GM10847 (cell line): ENCODE results near the gene FIBP.

Experiments
- POLR2A ChIP-seq: IDR thresholded peaks from 2 replicates; pipeline ENCODE4 v1.6.1; 2011; ENCODE audit not compliant: insufficient read length; ENCODE audit errors: extremely low read depth

Gene FIBP

DNA sequence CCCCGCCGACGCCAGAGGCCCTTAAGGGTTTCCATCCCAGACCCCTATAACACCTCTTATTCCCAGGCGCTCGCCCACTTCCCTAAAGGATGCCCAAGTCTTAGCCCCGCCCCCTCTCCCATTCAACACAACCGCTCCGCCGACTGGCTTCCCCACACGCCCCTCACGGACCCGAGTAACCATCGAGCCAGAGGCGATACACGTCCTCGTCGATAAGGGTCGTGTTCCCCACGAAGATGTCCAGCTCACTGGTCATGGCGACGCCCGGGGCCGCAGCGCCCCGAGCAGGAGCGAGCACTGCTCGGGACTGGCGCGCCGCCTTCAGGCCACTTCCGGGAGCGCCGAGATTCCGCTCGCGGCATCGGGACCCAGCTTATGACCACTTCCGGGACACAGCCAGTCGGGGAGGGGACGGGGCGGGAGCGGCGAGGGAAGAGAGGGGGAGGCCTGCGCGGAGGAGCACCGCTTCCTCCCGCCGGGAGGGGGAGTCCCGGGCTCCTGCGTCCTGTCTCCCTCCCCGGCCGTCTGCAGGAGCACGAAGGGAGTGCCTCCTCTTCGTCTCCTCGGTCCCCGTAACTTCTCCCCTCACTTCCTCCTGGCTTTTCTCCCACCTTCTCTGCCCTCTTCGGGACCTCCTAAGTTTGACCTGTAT lies at the start of gene FIBP:
Gene FIBP, minus strand, starts transcription at position 309 of the 652 bp plus-strand sequence. Its CDS starts 53 bp downstream, at position 256.
- TF ChIP-seq POLR2A = peak; percentile 90

DNA sequence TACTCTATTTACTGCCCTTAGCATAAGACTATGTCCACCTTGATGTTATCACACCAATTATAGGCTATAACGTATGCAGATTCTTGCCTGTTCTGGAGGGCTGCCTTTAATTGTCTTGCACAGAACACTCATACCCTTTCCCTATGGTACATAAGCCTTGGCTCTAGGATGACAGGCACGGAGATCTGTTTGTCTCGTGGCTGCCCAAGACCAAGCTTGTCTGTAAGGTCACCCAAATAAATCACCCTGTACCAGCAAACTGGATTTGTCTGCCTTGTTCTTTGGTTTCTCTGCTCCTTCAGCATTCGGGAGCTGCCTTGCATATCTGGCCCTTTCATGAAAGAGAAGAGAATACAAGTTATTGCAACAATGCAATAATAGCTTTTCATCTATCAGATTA lies 49.5 kb upstream of the FIBP start:
- no peak for TF ChIP-seq POLR2A

DNA sequence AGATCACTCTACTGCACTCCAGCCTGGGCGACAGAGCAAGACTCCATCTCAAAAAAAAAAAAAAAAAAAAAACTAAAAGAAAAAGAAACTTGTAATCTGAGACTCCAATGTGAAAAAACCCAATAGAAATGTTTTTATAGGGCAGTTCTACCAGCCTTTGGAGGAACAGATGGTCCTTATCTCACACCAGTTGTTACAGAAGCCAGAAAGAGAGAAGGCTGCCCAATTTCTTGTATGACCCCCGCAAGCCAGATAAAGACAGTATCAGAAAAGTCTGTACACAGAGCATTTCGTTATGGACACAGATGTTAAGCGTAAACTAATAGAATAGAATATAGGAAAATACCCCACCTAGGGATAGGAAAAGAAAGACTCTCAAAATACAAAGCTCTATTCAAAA lies 45.7 kb upstream of the FIBP start:
- TF ChIP-seq POLR2A = no peak

DNA sequence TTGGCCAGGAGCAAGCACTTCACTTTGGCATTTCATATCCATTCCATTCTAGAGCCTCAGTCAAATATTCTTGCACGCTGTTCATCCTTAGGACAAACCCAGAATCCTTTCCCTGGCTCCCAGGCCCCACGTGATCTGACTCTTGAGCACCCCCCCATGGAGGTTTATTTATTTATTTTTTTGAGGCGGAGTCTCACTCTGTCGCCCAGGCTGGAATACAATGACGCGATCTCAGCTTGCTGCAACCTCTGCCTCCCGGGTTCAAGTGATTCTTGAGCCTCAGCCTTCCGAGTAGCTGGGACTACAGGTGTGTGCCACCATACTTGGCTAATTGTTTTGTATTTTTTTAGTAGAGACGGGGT lies 44.3 kb upstream of the FIBP start:
- no peak for TF ChIP-seq POLR2A

DNA sequence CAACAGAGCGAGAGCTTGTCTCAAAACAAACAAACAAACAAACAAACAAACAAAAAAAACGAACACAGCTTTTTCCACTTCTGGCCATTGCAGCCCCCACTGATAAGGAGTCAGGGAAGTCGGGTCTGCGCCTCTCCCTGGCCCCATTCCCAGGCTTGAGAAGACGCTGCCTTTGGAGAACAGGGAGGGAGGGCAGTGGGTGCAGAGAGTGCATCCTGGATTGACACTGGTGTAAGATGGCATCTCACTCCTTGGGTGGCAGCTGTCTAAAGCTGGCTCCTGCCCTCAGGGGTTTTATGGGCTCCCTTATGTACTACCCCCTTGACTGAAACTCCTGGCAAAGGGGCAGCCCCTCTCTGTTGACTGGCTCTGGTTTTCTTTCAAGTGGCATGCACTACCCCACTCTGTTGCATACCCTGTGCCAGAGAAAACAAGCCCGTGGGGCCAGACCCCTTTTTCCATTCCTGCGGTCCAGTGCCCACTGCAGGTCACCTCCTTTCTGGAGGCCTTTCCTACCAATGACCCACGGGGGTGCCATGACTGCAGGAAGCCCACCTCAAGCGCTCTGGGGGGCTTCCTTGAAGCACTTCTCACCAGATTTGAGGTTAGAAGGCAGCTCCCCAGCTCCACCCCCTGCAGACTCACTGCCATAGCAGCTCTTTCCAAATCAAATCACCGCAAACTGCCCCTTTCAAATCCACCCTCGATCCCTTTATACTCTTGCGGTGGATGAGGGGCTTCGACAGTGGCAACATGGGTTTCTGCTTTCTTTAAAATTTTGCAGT lies 43.7 kb upstream of the FIBP start:
- no peak for TF ChIP-seq POLR2A

DNA sequence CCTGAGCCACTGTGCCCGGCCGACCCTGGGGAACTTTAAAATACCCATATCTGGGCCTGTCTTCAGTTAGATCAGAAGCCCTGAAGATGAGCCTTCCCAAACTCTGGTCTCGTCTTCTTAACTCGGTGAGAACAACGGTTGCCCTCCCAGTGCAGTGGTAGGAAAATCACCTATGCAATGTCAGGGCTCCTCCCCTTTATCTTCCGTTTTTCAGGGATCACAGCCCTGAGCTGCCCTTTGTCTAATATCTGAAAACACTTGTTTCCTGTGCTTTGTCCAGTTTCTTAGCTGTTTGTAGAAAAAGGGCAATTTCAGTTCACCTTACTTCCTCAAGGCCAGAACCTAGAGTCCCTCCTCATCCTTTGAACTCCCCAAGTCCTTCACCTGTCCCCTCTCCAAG lies 40.4 kb upstream of the FIBP start:
- no peak for TF ChIP-seq POLR2A

DNA sequence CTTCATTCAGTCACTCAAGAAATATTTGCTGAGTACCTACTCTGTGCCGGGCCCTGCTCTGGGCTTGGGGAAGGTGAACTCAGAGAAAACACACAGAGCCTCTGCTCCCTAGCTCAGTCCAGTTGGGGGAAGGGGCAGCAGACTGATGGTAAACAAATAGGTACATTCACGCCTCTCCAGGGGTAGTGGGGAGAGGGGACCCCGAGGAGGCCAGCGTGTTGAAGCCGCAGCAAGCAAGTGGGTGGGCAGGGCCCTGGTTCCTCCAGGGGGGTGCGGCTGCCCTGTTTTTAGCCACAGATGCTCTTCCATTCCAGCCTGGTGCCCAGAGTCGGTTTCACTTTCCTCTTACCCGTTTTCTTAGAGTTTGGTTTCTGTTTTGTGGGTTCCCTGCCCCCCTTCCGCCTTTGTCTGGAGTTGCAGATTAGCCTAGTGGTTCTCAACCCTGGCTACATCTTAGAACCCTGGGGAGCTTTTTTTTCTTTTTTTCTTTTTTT lies 39.7 kb upstream of the FIBP start:
- TF ChIP-seq POLR2A = peak; percentile 42

DNA sequence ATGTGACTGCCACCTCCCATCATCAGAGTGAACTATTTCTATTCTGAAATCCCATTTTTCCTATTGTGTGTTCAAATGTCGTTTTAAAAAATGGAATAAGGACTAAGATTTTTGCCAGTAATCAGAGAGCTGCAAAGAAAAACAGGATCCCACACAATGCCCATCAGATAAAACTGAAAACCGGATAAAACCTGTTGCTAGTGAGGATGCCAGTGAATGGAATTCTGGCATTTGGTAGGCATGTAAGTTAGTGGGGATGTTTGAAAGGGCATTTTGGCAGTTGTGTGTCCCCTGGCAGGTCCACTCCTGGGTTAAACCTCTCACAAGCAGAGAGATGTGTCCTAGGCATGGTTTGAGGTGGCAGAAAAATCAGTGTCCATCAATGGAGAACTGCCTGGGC lies 37.1 kb upstream of the FIBP start:
- TF ChIP-seq POLR2A = no peak

DNA sequence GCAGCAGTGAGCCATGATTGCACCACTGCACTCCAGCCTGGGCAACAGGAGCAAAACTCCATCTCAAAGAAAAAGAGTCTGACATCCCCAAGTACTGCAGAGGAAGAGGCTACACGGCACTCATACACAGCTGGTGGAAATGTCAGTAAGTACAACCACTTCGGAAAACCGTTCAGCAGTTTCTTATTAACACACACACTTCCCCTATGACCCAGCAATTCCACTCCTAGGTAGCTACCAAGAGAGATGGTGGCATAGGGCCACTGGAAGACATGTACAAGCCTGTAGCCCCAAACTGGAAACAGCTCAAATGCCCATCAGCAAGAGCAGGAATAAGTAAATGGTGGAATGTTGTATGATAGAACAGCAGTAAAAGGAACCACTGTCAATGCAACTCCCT lies 34.3 kb upstream of the FIBP start:
- TF ChIP-seq POLR2A = no peak

DNA sequence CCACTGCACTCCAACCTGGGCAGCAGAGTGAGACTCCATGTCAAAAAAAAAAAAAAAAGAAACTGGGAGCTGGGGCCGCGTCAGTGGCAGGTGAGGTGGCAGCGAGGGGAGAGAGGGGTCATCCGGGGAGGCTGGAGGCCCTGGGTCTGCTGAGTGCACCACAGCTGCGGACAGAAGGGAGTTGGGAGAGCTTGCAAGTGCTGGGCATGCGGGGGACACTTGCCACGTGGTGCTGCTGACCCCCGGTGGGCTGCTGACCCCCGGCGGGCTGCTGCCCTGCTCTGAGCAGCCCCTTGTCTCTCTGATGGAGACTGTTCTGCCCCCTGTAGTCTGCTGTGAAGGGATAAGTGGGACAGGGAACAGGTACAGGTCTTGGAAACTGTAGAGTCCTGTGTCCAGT lies 33.6 kb upstream of the FIBP start:
- no peak for TF ChIP-seq POLR2A

DNA sequence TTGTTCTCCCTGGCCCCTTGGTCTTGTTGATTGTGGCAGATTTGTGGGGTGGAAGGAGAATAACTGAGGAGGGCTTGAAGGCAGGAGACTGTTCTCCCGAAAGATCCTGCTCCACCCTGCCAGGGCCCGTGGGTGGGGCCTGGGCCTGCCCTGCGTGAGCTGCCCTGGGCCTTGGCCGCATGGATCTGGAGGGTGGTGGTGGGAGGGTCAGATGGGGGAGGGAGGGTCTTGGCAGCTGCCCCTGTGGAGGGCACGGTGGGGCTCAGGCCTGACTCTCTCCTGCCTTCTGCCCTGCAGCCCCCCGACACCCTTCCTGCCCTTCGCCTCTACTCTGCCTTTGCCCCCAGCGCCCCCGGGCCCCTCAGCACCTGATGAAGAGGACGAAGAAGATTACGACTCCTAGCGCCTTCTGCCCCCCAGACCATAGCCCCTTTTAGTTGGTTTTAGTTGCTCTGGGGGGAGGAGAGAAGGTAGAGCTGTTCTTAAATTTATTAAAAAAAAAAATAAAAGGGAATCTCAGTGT lies 32.8 kb upstream of the FIBP start:
- no peak for TF ChIP-seq POLR2A

DNA sequence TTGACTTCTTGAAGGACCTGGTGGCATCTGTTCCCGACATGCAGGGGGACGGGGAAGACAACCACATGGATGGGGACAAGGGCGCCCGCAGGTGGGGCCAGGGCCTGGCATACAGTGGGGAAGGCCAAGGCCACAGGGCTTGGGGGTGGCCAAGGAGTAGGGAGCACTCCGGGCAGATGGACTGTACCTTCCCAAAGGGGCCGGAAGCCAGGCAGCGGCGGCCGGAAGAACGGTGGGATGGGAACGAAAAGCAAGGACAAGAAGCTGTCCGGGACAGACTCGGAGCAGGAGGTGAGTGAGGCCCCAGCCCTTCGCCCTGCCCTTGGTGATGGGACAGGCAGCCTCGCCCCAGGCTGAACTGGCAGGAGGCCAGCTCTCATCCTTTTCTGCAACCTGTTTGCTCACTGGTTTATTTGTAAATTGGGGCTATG lies 32.1 kb upstream of the FIBP start:
- TF ChIP-seq POLR2A = no peak

DNA sequence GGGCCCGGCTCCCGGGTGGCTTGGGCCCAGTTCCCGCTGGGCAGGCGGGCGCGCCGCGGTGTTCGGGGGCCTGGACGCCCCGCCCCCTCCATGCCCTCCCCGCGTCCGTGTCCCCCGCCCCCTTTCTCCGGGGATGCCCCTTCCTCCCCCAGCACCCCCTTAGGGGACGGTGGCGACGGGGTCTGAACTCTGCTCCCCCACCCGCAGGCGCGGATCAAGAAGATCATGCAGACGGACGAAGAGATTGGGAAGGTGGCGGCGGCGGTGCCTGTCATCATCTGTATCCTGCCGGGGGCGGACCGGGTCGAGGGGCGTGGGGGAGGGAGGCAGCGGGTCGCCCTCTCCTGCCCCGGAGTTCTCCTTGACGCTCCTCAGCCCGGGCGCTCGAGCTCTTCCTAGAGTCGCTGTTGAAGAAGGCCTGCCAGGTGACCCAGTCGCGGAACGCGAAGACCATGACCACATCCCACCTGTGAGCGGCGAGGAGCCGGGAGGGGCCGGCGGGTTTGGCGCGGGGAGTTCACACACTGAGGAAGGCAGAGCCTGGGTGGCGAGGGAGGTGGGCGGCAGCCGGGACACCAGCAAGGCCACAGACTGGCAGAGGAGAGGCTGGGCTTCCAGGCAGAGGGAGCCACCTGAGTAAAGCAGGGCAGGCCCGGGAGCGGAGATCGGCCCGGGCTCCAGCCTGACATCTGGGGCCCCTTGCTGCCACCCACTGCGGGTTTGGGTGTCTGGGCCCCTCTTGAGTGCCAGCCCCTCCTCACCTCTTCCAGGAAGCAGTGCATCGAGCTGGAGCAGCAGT lies 31.5 kb upstream of the FIBP start:
- TF ChIP-seq POLR2A = no peak

DNA sequence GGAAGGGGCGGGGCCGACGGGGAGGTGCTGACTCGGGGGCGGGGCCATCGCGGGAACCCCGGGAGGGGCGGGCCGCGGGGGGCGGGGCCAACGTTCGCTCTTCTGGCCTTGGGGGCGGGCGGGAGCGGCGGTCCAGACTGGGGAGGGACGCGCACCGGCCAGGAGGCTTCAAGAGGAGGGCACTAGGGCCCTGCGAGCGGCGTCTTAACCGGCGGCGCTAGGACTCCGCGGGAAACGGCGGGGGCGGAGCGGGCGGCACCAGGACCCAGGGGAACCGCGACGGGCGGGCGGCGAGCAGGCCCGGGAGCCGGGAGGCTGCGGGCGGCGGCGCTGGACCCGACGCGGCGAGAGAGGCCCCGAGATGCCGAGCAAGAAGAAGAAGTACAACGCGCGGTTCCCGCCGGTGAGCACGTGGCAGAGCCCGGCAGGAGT lies 30.9 kb upstream of the FIBP start, which contains the start of gene DRAP1:
Gene DRAP1, plus strand, starts transcription at position 286 of the 432 bp plus-strand sequence. Its CDS starts 76 bp downstream, at position 362.
- TF ChIP-seq POLR2A = peak; percentile 31
